ENCODE results near the gene NUP62.
A peak's percentile ranks its signal among the peaks of the same experiment; 100 is the strongest.
"Not testable (repeated sequence)": the region's sequence is repeated elsewhere in the genome, so short reads cannot be mapped to it uniquely, and the experiment has no call there.

The NUP62 gene

GRCh38 chr19:49929121-49929610, at the start of gene NUP62, which contains the start of gene ATF5:
Gene NUP62 (minus strand): TSS chr19:49929504. CDS start chr19:49909807, 19,697 bp downstream.
Gene ATF5 (plus strand): TSS chr19:49929205. CDS start chr19:49930851, 1,646 bp downstream.
- FAIRE-seq = no peak

- FAIRE-seq = no peak
Observed at GRCh38 chr19:49978324-49978723, 49.0 kb upstream of the NUP62 start.

GRCh38 chr19:49977881-49978280, 48.6 kb upstream of the NUP62 start:
- no peak for FAIRE-seq

- FAIRE-seq = no peak
Observed at GRCh38 chr19:49977076-49977475, 47.8 kb upstream of the NUP62 start.

- no peak for FAIRE-seq
Observed at GRCh38 chr19:49976496-49976895, 47.2 kb upstream of the NUP62 start.

- no peak for FAIRE-seq
Observed at GRCh38 chr19:49975051-49975450, 45.7 kb upstream of the NUP62 start.

GRCh38 chr19:49973987-49974386, 44.7 kb upstream of the NUP62 start:
- FAIRE-seq = no peak

- no peak for FAIRE-seq
Observed at GRCh38 chr19:49972841-49973240, 43.5 kb upstream of the NUP62 start.

GRCh38 chr19:49971991-49972411, 42.7 kb upstream of the NUP62 start:
- no peak for FAIRE-seq

GRCh38 chr19:49969355-49969754, 40.1 kb upstream of the NUP62 start:
- FAIRE-seq = not testable (repeated sequence)

GRCh38 chr19:49968279-49968922, 39.1 kb upstream of the NUP62 start:
- no peak for FAIRE-seq

GRCh38 chr19:49960980-49961379, 31.7 kb upstream of the NUP62 start, which contains the start of gene SIGLEC11:
Gene SIGLEC11 (minus strand): TSS chr19:49961172. CDS start chr19:49961081, 91 bp downstream.
- FAIRE-seq = not testable (repeated sequence)

- not testable (repeated sequence) for FAIRE-seq
Observed at GRCh38 chr19:49959892-49960291, 30.6 kb upstream of the NUP62 start.

GRCh38 chr19:49958596-49958995, 29.3 kb upstream of the NUP62 start:
- FAIRE-seq = not testable (repeated sequence)

- FAIRE-seq = not testable (repeated sequence)
Observed at GRCh38 chr19:49958144-49958543, 28.8 kb upstream of the NUP62 start.

- FAIRE-seq = no peak
Observed at GRCh38 chr19:49957262-49957915, 28.1 kb upstream of the NUP62 start.

- no peak for FAIRE-seq
Observed at GRCh38 chr19:49956115-49956495, 26.8 kb upstream of the NUP62 start.

GRCh38 chr19:49954933-49955332, 25.6 kb upstream of the NUP62 start:
- no peak for FAIRE-seq

- FAIRE-seq = peak; percentile 12
Observed at GRCh38 chr19:49954092-49954829, 25.0 kb upstream of the NUP62 start.

GRCh38 chr19:49953416-49953815, 24.1 kb upstream of the NUP62 start:
- no peak for FAIRE-seq

GRCh38 chr19:49952906-49953305, 23.6 kb upstream of the NUP62 start:
- FAIRE-seq = no peak

- FAIRE-seq = peak; percentile 79
Observed at GRCh38 chr19:49952479-49952836, 23.2 kb upstream of the NUP62 start.

GRCh38 chr19:49951806-49952478, 22.6 kb upstream of the NUP62 start:
- FAIRE-seq = no peak
